Suprapubic skin (tissue), 4 donors: ENCODE data around the gene SPO11.

Experiments used
- CTCF ChIP-seq, 2 donors: fragments of 200-600 bp in 1 of 2; fragments of 450-650 bp in 1 of 2; sonication (generic) in 1 of 2; IDR thresholded peaks; one replicate each; pipeline ENCODE4 v1.5.1; 2016 to 2019; ENCODE audit warnings: antibody characterized with exemption in 2 of 2, mild to moderate bottlenecking in 1 of 2, moderate library complexity in 1 of 2
- EP300 ChIP-seq: sonication (generic); formaldehyde crosslinking; IDR thresholded peaks from one replicate; pipeline ENCODE4 v1.6.1; 2017; ENCODE audit warnings: antibody characterized with exemption
- POLR2AphosphoS5 ChIP-seq, 3 donors: sonication (generic); formaldehyde crosslinking; IDR thresholded peaks; one replicate each; pipeline ENCODE4 v1.6.1; 2017; ENCODE audit warnings: antibody characterized with exemption in 3 of 3

DNA sequence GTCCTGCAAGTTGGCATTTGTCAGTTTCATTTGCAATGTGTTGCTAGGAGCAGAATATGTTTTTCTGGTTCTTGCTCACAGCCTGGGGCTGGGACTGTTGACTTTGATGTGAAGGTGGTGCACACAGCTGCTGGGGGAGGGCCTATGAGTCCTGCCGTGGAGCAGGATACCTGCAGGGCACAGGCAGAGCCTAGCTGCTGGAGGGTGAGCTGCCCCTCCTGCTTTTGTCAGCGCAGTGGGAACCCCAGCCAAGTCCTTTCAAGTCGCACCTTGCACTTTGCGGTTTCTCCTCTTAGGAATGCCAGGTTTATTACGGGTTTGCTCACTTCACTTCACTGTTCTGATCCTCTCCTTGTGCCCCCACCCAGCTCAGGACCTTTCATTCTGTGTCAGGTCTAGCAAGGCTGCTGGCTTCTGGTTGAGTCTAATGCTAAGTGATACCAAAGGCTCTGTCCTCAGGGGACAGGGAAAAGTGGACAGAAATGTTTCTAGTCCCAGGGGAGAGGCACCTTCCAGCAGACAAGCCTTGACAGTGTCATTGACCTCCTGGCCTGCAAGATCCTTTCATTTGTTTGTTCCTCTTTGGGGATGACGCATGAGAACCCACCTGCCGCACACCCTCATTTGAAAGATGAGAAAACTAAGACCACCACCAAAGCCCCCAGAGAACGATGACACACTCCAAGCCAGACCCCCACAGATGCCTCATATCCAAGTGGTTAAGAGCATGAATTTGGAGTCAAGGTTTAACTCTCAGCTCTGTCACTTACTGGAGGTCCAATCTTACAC, 2.7 kb upstream of the SPO11 start:
- no peak for TF ChIP-seq POLR2AphosphoS5 (IDR thresholded peaks at IDR 0.05)
- no peak for TF ChIP-seq CTCF (IDR thresholded peaks at IDR 0.05)
- no peak for TF ChIP-seq EP300
